GM19099 (cell line): ENCODE data around the gene PCNX3.

Experiments used
- POLR2A ChIP-seq: IDR thresholded peaks from 3 replicates; pipeline ENCODE4 v1.6.1; 2011; ENCODE audit warnings: low read depth; ENCODE audit not compliant: insufficient read length; ENCODE audit errors: extremely low read depth

PCNX3 gene

GRCh38 chr11:65617990-65618751 lies 2.6 kb downstream of the PCNX3 start:
- no peak for TF ChIP-seq POLR2A

GRCh38 chr11:65618763-65619162 lies 3.2 kb downstream of the PCNX3 start:
- TF ChIP-seq POLR2A, result no peak

GRCh38 chr11:65619281-65619928 lies 3.8 kb downstream of the PCNX3 start:
- TF ChIP-seq POLR2A, result no peak

- no peak for TF ChIP-seq POLR2A
These were observed 5.1 kb downstream of the PCNX3 start for GRCh38 chr11:65620666-65621065.

GRCh38 chr11:65621460-65621859 lies 5.9 kb downstream of the PCNX3 start:
- TF ChIP-seq POLR2A, result no peak

- no peak for TF ChIP-seq POLR2A
These were observed 6.4 kb downstream of the PCNX3 start for GRCh38 chr11:65622011-65622410.

GRCh38 chr11:65623177-65623576 lies 7.6 kb downstream of the PCNX3 start:
- TF ChIP-seq POLR2A, result no peak

- TF ChIP-seq POLR2A, result no peak
These were observed 8.5 kb downstream of the PCNX3 start for GRCh38 chr11:65623852-65624616.

- no peak for TF ChIP-seq POLR2A
These were observed 9.5 kb downstream of the PCNX3 start for GRCh38 chr11:65624931-65625627.

- no peak for TF ChIP-seq POLR2A
These were observed 10.2 kb downstream of the PCNX3 start for GRCh38 chr11:65625628-65626342.

- TF ChIP-seq POLR2A, result no peak
These were observed 11.6 kb downstream of the PCNX3 start for GRCh38 chr11:65627202-65627601.

GRCh38 chr11:65629579-65629978 lies 14.0 kb downstream of the PCNX3 start:
- no peak for TF ChIP-seq POLR2A

GRCh38 chr11:65630215-65630614 lies 14.6 kb downstream of the PCNX3 start:
- no peak for TF ChIP-seq POLR2A

GRCh38 chr11:65633390-65634108 lies 18.0 kb downstream of the PCNX3 start:
- TF ChIP-seq POLR2A, result no peak

GRCh38 chr11:65634109-65634436 lies 18.5 kb downstream of the PCNX3 start:
- TF ChIP-seq POLR2A, result no peak

GRCh38 chr11:65634440-65634839 lies 18.9 kb downstream of the PCNX3 start:
- no peak for TF ChIP-seq POLR2A
